Activated CD8-positive, alpha-beta memory T cell treated with anti-CD3 and anti-CD28 coated beads, Interleukin-2, amount 50 U/mL, for 48 hours (primary cell): ENCODE data around the gene LARGE1.
"Not testable (repeated sequence)": the region's sequence is repeated elsewhere in the genome, so short reads cannot be mapped to it uniquely, and the experiment has no call there.

Experiments
- DNase-seq: peaks from one replicate; pipeline ENCODE4 v3.0.0-alpha.2; 2020

The LARGE1 gene

DNA sequence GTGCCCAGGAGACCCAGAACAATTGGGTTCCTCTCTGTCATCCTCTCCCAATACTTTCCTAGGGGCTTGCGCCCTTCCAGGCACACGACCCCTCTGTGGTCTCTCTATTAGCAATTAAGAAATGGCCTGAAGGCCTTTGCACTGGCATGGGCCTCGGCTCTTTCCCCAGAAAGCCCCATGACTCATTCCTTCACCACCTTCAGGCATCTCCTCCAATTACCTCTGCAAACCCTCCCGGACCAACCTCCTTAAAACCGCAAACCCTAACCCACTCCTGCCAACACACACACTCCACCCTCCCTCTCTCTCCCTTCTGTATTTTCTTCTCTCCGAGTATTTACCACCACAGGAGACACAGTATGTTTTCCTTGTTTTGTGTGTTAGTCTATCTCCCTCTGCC, 36.7 kb downstream of the LARGE1 start:
- no peak for DNase-seq

- DNase-seq, result no peak
Measured at GRCh38 chr22:33882991-33883390, 37.3 kb downstream of the LARGE1 start.

DNA sequence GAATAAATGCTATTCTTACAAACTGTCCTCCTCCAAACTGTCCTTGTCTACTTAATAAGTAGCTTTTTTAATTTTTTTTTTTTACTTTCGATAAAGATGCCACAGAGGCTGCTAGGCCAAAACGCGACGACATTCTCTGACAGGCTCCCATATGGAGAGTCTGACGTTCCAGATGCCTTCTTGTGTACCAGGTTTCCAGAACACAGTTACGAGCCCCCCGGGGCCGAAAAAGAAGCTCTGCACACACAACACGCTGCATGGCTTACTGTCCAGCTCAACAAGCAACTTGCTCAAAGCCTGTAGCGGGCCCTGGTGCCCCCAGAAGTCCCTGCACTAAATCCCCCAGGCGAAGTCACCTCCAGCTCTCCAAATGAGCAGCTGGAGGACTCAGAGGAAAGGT, 39.3 kb downstream of the LARGE1 start:
- DNase-seq, result no peak

DNA sequence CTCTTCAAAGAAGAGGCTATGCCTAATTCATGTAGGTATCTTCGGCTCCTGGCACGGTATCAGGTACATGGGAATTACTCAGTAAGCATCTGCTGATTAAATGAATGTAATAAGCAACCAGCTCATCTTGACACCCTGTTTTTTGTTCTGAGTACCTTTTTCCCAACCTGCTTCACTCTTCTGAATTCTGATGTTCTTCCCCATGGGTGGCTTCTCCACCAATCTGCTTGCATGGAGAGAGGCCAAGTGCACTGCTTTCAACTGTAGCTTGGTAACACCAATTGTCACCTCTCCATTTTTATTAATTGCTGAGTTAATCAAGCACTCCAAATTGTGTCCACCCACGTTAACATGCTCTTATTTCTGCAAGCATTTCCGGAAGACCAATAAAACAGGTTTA, 40.5 kb downstream of the LARGE1 start:
- DNase-seq, result no peak

GRCh38 chr22:33875316-33875715, 45.0 kb downstream of the LARGE1 start:
- DNase-seq, result no peak

- no peak for DNase-seq
Measured at GRCh38 chr22:33874206-33874605, 46.1 kb downstream of the LARGE1 start.

DNA sequence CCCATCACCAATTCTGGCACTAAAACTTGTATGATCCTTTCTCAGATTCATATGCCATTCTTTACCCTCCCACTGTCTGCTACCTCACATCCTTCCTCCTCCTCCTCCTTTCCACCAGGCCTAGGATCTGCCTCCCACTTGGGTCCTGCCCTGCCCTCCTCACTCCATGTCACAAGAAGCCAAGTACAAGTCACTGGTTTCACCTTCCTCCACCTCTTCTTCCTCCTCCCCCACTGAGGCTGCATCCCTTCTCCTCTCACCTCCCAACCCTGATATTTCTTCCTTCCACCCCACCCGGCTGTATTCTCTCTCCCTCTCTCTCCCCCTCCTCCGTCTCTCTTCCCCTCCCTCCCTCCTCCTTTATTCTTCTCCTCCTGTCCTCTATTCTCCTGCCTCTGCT, 46.6 kb downstream of the LARGE1 start:
- no peak for DNase-seq

GRCh38 chr22:33873186-33873585, 47.1 kb downstream of the LARGE1 start:
- DNase-seq, result no peak

- DNase-seq, result no peak
Measured at GRCh38 chr22:33871935-33872334, 48.3 kb downstream of the LARGE1 start.

DNA sequence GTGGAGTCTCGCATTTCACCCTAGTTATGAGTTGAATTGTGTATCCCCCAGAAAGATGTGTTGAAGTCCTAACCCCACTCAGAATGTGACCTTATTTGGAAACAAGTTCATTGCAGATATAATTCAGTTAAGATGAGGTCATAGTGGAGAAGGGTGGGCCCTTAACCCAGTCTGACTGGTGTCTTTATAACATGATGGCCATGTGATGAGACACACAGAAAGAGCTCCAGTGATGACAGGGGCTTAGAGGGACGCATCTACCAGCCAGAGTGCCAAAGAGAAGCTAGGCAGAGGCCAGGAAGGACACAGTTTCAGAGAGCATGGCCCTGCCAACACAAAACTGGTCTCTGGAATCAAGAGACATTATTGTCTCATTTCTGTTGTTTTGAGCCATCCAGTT, 50.3 kb downstream of the LARGE1 start:
- no peak for DNase-seq

- no peak for DNase-seq
Measured at GRCh38 chr22:33867971-33868370, 52.3 kb downstream of the LARGE1 start.

DNA sequence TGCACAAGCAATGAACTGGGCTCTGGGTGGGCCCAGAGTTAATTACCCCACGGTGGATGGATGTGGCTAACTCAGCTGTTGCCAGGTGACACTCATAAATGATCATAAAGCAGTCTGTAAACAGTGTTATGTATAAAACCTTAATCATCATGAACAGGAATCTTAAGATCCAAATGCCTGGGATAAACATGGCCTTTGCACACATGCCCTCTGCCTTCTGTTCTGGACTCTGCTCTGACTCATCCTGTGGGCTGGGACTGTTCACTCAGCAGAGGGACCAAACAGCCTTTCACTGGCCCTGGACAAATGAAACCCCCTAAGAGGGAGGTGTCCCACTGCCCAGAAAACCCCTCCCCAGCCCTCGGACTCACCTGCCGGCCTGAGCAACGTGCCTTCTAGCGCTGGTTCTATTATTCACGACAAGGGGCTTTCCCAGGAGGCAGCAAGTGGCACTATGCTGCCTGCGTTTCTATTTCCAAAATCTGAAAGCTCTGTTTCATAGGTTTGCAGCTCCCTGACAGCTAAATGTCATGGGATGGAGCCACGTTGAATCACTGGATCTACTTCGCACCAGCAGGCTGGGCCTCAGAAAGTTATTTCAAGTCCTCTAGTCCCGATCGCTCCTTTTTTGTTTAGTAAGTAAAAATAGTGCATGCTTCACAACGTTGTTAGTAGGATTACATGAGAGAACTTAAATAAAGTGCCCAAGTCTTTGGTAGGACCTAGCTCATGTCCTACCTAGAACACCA, 53.0 kb downstream of the LARGE1 start:
- no peak for DNase-seq

DNA sequence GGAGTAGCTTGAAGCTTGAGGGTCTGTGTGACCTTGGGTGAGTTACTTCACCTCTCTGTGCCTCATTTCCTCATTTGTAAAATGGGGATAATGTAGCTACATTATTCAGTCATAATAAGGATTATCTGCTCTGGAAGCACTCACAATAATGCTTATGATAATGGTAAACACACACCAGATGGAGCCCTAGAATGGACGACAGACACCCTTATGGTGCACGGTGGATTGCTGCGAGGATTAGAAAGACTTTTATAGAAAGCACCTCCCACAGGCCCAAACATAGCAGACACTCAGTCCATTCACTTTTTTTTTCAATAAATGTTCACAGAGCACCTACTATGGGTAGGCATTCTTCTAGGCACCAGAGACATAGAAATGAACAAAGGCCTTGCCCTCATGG, 53.8 kb downstream of the LARGE1 start:
- DNase-seq, result no peak

DNA sequence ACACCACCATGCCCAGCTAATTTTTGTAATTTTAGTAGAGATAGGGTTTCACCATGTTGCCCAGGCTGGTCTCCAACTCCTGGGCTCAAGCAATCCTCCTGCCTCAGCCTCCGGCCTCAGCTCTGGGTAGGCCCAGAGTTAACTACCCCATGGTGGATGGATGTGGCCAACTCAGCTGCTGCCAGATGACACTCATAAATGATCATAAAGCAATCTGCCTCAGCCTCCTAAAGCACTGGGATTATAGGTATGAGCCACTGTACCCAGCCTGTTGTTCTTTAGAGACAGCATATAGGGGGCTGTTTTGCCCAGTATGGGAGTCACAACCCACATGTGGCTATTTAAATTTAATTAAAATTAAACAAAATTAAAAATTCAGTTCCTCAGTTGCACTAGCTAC, 54.3 kb downstream of the LARGE1 start:
- DNase-seq, result no peak

DNA sequence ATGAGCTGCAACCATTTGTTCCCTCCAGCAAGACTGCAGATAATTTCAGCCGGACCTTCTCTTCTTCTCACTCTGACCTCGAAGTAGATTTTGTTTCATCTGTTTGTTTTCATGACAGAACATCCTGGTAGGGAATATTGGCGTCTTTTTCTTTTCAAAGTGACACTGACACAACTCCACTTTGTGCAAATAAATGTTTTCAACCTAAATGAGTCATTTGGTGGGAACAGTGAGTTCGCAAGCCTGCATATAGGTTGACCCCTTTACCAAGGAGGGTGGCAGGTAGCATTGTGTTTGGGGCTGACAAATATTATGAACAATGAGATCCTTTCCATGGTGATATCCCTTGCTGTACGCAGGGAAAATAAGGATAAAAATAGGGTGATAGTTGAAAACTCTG, 55.0 kb downstream of the LARGE1 start:
- DNase-seq, result no peak

GRCh38 chr22:33864723-33865130, 55.5 kb downstream of the LARGE1 start:
- no peak for DNase-seq

DNA sequence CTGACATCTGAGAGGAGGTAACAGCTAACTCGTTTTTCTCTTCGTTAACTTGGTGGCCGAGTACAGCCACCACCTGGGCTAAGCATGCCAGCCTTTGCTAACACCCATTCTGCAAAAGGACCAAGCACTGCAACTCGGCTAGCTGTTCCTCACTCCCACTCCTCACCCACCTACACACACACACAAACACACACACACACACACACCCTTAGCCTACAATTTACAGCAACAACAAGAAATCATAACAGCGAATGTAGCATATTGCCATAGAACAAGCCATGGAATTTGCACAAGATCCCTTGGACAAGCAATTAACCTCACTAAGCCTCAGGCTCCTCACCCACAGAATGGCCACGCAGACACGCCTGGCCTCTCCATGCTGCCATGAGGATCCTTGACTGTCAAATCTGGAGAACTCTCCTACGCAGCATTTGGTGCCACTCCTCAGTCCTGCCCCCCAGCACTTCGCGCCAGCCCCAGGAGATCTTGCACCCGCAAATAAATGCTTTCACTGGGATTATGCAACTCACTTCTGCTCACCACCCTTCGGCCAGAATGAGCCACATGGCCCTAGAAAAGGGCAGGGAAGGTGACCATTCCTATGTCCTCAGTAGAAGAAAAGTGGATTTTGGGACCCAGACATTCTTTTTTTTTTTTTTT, 58.9 kb downstream of the LARGE1 start:
- DNase-seq, result no peak

GRCh38 chr22:33860386-33860785, 59.9 kb downstream of the LARGE1 start:
- DNase-seq, result no peak

DNA sequence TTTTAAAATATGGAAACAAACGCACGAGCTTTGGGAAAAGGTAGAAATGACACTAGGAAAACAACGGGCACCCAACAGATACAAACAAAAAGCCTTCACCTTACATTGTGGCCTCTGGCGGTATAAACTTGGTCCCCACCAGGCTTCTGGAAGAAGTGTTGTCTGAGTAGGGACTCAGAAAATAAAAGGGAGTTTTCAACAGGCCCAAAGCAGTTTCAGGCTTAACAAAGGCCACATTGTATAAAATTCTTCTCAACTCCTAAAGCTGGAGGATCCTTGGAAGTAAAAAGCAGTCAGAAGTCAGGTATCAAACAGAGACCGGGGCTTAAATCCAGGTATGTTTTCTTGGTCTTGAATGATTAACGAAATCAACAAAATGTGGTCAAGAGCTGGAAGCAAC, 61.0 kb downstream of the LARGE1 start:
- DNase-seq, result no peak

- not testable (repeated sequence) for DNase-seq
Measured at GRCh38 chr22:33858653-33859052, 61.6 kb downstream of the LARGE1 start.

DNA sequence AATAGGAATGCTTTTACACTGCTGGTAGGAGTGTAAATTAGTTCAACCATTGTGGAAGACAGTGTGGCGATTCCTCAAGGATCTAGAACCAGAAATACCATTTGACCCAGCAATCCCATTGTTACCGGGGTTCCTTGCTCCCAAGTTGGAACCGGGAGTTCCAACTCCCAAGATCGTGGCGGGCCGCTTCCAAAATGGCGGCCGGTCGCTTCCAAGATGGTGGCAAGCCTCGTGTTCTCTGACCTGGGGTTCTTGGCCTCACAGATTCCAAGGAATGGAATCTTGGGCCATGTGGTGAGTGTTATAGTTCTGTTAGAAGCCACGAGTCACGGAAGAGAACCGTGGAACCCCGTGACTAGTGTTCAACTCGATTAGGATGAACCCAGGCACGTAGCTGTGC, 62.5 kb downstream of the LARGE1 start:
- DNase-seq, result not testable (repeated sequence)

DNA sequence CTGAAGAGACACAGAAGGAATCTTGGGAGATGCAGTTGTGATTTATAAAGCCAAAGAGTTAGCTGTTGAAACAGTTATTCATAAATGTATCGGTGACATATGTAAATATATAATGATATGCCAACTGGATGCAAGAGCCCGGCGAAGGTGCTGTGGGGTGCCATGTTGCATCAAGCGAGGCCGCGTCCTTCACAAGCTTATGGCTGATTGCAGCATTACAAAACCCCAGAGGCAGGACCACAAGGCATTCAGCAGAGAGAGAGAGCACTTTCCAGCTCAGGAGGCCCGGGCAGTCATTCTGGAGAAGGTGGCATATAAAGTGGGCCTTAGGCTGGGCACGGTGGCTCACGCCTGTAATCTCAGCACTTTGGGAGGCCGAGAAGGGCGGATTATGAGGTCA, 65.6 kb downstream of the LARGE1 start:
- no peak for DNase-seq

GRCh38 chr22:33853200-33854097, 66.8 kb downstream of the LARGE1 start:
- DNase-seq, result no peak
